Esophagus muscularis mucosa (tissue), 2 donors: Measurements from ENCODE around the gene WDFY4.

Source experiments
- EP300 ChIP-seq: sonication (generic); formaldehyde crosslinking; IDR thresholded peaks from one replicate; pipeline ENCODE4 v1.6.1; 2017; ENCODE audit warnings: antibody characterized with exemption
- POLR2A ChIP-seq: fragments of 450-650 bp; IDR thresholded peaks from one replicate; pipeline ENCODE4 v1.6.1; 2017; ENCODE audit warnings: antibody characterized with exemption, moderate library complexity, mild to moderate bottlenecking, low read depth

DNA sequence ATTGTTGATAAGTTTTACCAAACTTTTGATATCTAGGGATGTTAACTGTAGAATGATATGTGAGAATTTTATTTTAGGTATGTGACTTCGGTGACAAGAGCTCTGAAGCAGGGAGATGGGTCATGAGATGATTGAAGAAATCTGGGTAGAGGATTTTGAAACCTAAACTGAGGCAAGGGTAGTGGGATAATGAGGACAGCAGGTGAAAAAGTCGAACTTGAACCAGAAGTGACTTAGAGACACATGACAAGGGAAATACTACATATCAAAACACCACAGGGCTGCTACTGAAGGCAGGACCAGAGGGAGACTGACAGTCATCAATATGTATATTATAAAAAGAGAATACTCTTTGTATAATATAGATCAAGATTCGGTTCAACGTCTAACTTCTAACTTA, 113.2 kb downstream of the WDFY4 start:
- TF ChIP-seq EP300: no peak
- TF ChIP-seq POLR2A: no peak
